NCI-H2171 treated with DMSO at 0.1 percent for 48 hours (cell line): ENCODE data around the gene CLTC.
"Not testable (repeated sequence)": the region's sequence is repeated elsewhere in the genome, so short reads cannot be mapped to it uniquely, and the experiment has no call there.

Source experiments
- DNase-seq: peaks from one replicate; lab custom pipeline; 2025; lab: John Stamatoyannopoulos, UW

The CLTC gene

DNA sequence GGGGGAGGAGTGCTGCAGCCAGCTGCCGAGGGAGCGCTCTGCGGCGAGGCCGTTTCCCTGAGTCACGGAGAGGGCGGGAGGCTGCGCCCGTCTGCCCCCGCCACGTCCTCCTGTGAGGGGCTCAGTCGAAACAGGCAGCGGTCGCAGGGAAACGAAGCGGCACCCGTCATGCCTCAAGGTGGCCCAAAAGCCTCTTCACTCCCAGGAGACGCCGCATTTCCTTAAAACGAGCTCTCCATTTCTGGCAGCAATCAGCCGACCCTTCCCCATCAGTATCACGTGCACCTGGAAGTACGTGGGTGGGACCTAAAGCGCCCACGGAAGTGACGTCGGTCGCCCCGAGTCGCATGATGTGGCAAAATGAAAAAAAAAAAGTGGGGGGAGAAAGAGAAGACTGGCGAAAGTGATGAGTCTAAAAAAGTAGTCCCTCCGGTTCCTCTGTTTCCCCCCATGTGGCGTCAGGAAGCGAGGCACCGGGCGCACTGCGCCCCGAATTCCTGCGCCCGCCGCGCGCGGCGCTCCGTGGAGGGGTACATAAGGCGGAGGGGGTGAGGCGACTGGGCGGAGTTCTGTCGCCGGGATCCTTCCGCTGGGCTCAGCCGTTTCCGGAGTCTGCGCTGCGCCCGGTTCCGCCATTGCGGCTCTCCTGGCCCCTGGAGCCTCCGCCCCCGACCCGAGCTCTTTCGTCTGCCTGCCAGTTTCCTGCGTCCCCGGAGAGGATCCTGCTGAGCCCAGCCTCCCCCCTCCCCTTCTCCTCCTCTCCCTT, at the start of gene CLTC:
CLTC (plus strand) TSS at position 598 of the 766 bp plus-strand sequence. CDS start 237 bp downstream, outside the sequence.
- peak; percentile 98 for DNase-seq

DNA sequence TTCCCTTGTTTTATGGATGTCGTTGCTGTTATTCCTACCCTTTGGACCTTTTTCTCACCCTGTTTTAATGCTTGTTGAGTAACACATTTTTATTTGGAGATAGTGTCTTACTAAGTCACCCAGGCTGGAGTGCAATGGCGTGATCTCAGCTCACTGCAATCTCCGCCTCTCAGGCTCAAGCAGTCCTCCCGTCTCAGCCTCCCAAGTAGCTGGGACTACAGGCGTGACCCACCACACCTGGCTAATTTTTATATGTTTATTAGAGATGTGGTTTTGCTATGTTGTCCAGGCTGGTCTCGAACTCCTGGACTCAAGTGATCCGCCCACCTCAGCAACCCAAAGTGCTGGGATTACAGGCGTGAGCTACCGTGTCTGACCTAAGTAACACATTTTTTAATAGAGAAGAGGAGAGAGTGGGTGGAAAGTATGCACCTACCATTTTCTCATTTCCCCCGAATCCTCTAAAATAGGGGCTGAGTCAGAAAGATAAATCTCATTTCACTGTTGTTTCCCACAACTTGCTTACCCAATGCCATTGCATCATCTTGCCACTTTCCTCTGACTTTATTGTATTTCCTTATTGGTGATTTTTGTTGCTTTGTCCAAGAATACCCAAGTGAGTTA, 47.3 kb upstream of the CLTC start:
- DNase-seq = no peak

DNA sequence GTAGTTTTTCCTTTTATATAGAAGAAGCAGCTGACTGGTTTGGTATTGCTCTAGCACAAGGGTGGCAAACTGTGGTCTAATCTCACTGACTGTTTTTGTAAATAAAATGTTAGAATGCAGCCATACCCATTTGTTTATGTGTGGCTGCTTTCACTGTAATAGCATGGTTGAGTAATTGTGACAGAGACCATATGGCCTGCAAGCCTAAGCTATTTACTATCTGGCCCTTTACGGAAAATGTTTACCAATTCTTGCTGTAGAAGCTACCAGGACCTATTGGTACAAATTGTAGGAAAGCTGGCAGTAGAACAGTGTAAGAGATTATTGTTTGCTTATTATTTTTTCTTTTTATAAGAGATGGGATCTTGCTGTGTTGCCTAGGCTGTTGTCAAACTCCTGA, 35.5 kb upstream of the CLTC start:
- DNase-seq = not testable (repeated sequence)

DNA sequence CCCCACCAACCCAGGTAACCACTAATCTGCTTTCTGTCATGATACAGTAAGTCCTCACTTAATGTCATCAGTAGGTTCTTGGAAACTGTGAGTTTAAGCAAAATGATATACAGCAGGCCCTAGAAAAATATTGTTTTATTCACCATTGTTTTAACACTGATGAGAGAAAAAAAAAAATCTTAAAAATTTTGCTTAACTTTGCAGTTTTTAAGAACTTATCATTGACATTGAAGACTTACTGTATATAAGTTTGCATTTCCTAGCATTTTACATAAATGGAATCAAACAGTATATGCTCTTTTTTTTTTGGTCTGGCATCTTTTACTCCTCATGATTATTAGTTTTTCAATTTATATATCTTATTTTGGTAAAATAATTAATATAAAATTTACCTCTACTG, 19.5 kb upstream of the CLTC start:
- DNase-seq = no peak

DNA sequence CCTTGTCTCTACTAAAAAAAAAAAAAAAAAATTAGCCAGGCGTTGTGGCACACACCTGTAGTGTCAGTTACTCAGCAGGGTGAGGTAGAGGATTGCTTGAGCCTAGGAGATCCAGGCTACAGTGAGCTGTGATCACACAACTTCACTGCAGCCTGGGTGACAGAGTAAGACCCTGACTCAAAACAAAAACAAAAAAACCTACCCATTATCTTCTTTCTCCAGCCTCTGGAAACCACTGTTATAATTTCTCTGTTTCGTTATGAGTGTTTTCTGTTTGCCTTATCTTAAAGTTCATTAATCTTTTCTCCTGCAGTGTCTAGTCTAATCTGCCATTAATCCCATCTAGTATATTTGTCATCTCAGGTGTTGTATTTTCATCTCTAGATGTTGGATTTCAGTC, 18.6 kb upstream of the CLTC start:
- no peak for DNase-seq

DNA sequence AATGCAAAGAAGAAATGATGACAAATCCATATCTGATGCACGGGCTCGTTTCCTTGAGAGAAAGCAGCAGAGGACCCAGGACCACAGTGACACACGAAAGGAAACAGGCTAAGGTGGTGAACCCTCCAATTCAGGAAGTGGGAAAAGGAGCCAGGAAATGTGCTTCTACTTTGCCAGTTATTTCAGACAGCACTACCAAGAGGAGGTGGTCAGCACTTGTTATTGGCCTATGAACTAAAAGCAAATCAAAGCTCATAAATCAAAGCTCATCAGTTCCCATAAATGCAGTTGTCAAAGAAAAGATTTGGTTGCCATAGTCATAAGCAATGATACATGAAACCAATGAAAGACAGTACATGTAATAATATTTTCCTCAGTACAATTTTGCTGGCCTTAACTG, 12.6 kb upstream of the CLTC start:
- DNase-seq = no peak

DNA sequence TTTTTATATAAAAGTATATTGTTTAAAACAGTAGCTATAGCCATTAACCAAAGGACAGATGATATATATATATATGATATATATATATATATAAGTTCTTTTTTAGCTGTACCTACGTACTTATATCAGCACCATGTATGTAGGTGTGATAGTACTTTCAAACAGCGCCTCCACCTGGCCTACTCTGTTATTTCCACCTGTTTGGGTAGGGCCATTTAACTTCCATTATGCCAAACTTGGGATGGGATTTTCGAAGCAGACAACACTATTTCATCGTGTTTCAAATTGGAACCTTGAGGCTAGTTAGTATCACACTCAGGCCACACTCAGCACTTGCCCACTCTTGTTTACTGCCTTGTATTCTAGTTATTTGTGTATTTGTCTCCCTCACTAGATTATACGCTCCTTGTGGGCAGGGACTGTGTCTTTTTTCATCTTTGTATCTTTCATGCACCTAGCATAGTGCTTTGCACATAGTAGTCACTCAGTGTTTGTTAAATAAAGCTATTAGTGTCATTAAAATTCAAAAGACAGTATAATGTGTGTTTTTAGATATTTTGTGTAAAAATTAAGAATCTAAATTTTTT, 11.8 kb upstream of the CLTC start:
- DNase-seq = no peak

DNA sequence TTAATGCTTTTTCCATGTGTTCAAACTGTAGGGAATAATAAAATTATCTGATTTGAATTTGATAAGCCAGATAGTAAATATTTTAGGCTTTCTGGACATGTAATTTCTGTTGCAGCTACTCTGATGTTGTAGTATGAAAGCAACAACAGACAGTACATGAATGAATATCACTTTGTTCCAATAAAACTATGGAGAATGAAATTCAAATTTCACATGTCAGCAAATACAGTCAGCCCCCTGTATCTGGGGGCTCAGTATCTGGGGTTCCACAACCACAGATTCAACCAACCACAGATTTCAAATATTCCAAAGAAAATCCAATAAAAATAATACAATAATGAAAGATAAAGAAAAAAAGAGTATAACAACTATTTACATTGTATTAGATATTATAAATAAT, 8.2 kb upstream of the CLTC start:
- DNase-seq = no peak

DNA sequence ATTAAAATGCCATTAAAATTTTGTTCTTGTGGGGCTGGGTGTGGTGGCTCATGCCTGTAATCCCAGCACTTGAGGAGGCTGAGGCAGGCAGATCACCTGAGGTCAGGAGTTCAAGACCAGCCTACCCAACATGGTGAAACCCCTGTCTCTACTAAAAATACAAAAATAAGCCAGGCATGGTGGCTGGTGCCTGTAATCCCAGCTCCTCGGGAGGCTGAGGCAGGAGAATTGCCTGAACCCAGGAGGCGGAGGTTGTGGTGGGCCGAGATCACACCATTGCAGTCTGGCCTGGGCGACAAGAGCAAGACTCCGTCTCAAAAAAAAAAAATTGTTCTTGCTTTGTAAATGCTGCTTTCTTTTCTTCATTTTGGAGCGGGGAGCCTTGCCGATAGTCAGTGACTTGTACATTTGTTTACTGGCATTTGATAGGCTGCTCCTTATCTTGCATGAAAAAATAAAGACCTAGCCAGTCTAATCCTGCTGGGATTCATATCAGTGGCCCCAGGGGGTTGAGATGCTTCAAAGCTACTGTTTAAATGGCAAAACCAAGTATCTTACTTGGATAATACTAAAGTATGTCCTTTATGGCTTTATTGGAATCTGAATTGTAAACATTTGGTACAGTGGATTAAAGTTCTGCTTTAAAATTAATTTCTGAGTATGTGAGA, 3.3 kb upstream of the CLTC start:
- DNase-seq = no peak

DNA sequence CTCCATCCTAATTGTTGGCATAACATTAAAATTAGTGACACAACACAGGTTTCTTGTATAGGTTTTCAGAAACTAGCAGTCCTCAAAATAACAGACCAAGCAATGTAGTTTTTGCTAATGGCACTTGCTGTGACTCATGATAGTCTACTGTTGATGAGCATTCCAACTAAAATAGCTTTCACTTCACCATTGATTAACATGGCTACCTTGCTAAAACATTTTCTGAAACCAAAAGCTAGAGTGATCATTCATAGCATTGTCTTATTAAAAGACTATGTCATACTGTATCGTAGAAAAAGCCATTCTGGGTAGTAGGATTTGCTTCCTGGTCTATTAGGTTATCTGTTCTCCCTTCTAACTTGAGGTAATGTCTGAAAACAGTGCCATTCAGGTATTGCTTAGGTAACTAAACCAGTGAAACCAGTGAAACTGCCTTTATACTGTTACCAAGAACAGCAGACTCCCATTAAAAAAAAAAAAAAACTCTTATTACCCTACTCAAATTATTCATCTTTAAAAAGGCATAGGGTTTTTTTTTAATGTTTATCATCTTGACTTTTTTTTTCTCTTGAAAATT, 2.5 kb upstream of the CLTC start:
- DNase-seq = no peak

DNA sequence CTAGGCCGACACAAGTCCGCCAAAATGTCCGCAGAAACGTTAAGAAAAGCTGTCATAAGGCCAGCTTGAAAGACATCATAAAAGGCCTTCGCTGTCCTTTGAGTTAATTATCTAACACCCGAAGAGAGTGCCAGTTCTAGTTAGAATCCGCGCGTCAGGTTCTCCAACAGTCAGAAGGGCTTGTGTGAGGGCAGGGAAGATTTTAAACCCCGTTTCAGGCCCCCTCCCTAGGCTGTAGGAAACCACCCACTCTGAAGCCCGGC, 729 bp upstream of the CLTC start:
- DNase-seq = no peak

DNA sequence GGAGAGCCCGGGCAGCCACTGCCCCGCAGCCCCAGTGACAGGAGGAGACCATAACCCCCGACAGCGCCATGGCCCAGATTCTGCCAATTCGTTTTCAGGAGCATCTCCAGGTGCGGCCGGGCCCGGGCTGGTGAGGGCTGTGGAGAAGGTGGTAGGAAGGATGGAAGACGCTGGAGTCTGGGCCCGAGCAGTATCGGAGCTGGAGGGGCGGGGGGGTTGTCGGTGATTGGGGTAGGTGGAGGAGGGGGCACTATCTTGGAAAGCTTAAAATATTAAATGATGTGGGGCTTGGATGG, 317 bp downstream of the CLTC start:
- DNase-seq = no peak

DNA sequence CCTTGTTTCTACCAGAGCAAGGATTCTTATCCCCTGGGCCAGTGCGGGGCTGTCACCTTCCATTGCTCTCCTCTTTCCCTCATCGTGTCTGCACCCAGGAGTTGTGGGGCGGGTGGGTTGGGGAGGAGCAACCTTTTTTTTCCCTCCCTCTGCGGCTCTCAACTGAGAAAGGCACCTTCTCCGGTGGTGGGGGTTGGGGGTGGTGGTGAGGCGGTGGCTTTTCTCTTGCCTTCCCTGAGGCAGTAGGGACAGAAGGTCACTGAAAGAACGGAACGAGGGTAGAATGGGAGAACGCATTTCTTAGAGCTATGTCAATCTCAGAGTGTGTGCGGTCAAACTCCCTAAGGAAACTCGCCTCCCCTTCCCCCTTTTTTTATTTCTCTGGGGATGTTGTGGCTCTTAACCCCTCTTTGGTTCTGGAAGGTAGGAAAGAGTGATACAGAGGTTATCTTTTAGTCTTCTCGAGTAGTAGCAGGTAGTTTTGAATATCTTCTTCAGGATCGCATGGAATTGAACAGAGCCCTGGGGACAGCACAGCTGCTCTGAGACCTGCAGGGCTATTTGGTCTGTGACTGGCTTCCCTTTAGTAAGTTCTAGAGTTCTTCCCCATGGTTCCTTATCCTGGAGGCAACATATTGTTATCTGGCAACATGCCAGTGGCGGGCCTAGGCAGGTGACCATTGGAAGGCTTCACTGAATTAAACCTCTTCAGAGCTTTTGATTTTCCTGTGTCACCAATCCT, 994 bp downstream of the CLTC start:
- peak; percentile 45 for DNase-seq

DNA sequence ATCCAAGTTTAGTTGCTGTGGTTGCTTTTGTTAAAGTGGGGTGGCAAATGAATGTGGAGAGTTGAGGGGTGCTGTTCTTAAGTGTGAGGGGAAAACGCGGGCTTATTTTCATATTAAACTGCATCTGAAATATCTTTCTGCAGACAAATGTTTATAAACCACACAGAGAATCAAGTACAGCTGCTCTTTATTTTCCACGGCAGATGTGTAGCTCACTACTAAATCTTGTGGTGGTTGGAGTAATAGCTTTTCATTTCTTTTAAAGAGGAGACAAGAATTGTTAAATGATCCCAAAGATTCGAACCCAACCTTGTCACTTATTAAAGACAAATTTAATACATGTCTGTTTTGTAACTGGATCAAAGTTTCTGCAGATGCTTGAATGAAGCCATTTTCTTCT, 2.1 kb downstream of the CLTC start:
- DNase-seq = no peak

DNA sequence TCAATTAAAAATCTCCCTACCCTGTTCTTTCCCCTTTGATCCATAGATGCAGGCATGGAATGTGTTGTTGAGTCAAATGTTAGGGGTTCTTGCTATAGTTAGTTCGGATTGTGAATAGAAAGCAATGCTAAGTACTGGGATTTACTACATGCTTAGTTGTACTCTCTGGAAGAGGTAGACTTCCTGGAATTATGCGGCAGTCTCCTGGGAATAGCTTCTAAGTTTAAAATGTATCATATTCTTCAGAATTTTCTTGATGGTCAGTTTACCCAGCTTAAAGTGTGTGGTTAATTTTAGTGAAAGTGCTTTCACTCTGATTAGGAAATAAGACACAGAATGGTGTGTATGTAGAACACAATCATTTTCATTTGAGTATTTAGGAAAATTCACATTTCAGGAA, 3.5 kb downstream of the CLTC start:
- DNase-seq = no peak

DNA sequence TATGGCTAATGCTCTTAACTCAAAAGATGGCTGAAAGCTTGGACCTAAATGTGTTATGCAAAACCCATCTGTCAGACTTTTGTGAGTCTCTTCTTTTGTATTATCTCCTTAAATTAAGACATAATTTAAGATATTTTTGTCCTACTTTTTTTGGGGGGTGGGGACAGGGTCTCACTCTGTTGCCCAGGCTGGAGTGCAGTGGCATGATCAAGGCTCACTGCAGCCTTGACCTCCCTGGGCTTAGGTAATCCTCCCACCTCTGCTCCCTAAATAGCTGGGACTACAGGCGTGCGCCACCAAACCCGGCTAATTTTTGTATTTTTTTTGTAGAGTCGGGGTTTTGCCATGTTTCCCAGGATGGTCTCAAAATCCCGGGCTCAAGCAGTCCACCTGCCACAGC, 7.1 kb downstream of the CLTC start:
- no peak for DNase-seq

DNA sequence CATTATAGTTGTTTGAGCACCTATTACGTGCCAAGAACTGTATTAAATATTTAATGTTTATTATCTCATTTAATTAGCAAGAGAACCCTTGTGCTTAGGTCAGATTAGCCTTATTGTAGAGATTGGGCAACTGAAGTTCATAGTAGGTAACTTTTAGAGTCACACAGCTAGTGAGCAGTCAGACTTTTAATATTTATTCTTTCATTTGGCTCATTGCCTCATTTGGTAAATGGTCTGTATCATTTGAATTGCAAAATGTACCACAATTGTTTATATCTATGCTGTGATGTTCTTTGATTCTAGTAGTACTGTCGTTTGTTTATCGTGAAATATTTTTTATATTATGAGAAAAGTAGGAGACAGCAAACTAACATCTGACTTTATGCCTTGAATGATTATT, 7.6 kb downstream of the CLTC start:
- DNase-seq = no peak

DNA sequence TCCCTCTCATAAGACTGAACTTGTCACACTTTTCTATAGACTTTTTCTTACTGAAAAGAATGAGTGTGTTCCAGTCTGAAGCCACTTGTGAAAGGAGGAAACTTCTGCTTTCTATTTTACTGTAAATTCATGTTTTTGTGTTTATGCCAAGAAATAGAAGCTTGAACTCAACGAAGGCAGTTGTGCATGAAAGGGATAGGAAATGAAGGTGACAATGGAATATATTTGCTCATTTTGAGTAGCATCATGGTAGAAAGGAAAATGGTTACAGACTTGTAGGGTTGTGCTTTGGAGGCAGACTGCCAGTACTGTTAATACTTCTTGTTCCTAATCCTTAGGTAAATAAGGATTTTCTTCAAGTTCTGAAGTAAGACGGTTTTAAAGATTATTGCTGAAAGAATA, 8.1 kb downstream of the CLTC start:
- DNase-seq = no peak

DNA sequence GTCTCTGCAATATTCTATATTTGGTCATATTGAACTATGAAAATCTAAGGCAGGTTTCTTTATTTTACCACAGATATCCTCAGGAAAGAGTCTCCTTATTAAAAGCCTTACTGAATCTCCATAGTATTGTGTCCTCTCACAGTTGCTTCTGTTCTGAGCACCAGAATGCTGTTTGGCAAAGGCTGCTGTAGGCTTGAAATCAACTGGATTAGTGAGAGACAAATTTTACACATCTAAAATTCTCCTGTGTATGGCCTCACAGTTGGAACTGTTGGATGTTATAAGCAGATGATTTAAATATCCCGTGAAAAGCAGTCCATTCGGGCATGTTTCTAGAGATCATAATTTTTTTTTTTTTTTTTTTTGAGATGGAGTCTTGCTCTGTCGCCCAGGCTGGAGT, 9.5 kb downstream of the CLTC start:
- no peak for DNase-seq

DNA sequence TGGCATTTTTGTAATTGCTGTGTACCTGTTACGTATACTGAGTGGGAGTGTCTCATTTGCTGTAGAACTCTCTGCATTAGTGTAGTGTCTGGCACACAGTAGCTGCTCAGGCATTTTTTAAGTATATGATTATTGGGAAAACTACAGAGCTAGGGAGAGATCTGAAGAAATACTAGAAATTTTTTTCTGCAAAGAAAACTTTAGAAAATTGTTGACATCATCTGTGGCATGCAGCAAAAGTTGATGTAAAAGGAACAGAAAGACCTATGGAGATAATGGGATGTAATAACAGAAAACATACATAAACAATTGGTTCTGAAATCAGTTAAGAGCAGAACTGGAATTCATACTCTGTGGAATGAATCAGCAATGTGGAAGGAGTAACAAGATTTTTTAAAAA, 11.6 kb downstream of the CLTC start:
- DNase-seq = no peak

DNA sequence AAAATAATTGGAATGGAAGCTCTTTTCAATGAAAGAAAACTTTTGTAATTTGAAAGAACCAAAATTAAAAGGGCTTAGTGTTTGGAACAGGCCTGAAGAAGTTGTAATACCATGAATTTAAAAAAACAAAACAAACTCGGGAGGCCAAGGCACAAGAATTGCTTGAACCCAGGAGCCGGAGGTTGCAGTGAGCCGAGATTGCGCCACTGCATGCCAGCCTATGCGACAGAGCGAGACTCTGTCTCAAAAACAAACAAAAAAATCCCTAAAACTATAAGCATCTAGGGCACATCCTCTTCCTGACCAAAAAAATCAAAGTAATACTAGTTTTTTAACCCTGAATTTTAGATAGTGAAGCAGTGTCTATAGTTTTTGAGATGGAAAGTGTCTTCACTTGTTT, 12.7 kb downstream of the CLTC start:
- DNase-seq = no peak

DNA sequence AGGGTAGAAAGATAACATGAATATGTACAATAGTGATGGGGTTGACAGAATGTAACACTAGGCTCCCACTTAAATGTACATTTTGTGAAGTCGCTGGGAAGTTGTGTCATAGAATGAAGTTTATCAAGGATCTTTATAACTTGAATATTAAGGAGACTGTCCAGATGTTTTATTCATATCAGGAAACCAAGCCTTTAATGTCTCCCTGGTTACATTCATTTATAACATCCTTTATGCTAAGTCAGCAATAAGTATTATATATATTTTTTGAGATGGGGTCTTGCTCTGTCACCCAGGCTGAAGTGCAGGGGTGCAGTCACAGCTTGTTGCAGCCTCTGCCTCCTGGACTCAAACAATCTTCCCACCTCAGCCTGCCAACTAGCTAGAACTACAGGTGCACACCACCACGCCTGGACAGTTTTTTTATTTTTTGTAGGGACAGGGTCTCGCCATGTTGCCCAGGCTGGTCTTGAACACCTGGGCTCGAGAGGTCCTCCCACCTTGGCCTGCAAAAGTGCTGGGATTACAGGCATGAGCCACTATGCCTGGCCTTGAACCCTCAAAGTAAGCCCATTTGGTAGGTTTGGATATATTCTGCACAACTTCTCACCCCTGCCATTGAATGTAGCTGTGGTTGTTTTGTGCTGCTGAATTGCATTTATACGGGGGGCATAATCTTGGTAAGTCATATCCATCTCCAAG, 14.1 kb downstream of the CLTC start:
- DNase-seq = no peak
